A549 (cell line): ENCODE data around the gene POLD2. TPM values are rescaled to one million over a fixed set of nuclear protein-coding genes. Genes with fewer than 3 reads are reported as not detected.

ENCODE experiments used
- ATAC-seq, 2 experiments: fragments of 200-7000 bp in 1 of 2; fragments of >200 bp in 1 of 2; cut with Nextera tagmentation in 1 of 2; cut with Tn5 transposase in 1 of 2; 3 replicates each; pipeline versions ENCODE4 v1.8.0 to v1.9.1; 2018 to 2020; ENCODE audit warnings: mild to moderate bottlenecking in 1 of 2, moderate library complexity in 1 of 2
- CTCF ChIA-PET: fragments of 300-600 bp; sonication (Branson Sonifier 250); formaldehyde crosslinking; extraction: SDS; loops from one replicate; lab custom pipeline; 2021; ENCODE audit warnings: antibody characterized with exemption, inconsistent platforms; lab: Yijun Ruan, JAX
- POLR2A ChIA-PET: fragments of 350-600 bp; formaldehyde crosslinking; extraction: SDS; loops from one replicate; lab custom pipeline; 2021; ENCODE audit warnings: antibody characterized with exemption, inconsistent platforms; lab: Yijun Ruan, JAX
- DNase-seq, 2 experiments: peaks; one replicate each; pipeline versions ENCODE4 v3.0.0 to v3.0.0-alpha.2; 2011 to 2016; ENCODE audit warnings: low read depth in 1 of 2, low spot score in 1 of 2
- FAIRE-seq: peaks from 2 replicates; lab custom pipeline; 2011; peaks lifted over from hg19 to GRCh38; lab: Jason Lieb, UNC
- H3K27ac ChIP-seq, 2 experiments: fragments of >200 bp; sonication (Bioruptor Twin); formaldehyde crosslinking; 3 replicates each; pipeline ENCODE4 v1.5.1; 2016 to 2017
- H3K4me1 ChIP-seq: fragments of >200 bp; sonication (Bioruptor Twin); formaldehyde crosslinking; 3 replicates; pipeline ENCODE4 v1.6.1; 2016
- H3K4me2 ChIP-seq: fragments of >200 bp; sonication (Bioruptor Twin); formaldehyde crosslinking; 3 replicates; pipeline ENCODE4 v1.6.1; 2016
- H3K4me3 ChIP-seq: fragments of >200 bp; sonication (Bioruptor Twin); formaldehyde crosslinking; 3 replicates; pipeline ENCODE4 v1.5.1; 2016
- H3K9me3 ChIP-seq: fragments of >200 bp; sonication (Bioruptor Twin); formaldehyde crosslinking; 3 replicates; pipeline ENCODE4 v1.6.1; 2016
- BHLHE40 ChIP-seq: IDR thresholded peaks from 2 replicates; pipeline ENCODE4 v1.6.1; 2012; ENCODE audit warnings: low read depth, low read length, inconsistent platforms
- CBX2 ChIP-seq: fragments of 200-600 bp; sonication (generic); IDR thresholded peaks from 2 replicates; pipeline ENCODE4 v1.6.1; 2016; ENCODE audit warnings: low read depth, mild to moderate bottlenecking, borderline replicate concordance
- CBX8 ChIP-seq: fragments of 200-600 bp; sonication (generic); IDR thresholded peaks from 2 replicates; pipeline ENCODE4 v1.6.1; 2016
- EHMT2 ChIP-seq: fragments of 200-600 bp; sonication (generic); IDR thresholded peaks from 2 replicates; pipeline ENCODE4 v1.6.1; 2016; ENCODE audit warnings: antibody characterized with exemption, low read depth, mild to moderate bottlenecking, moderate library complexity
- EP300 ChIP-seq, 2 experiments: fragments of >200 bp; sonication (Bioruptor Twin); formaldehyde crosslinking; IDR thresholded peaks; 2 replicates in 1 of 2; 3 replicates in 1 of 2; pipeline ENCODE4 v1.6.1; 2016 to 2017
- FOSL2 ChIP-seq, 2 experiments: fragments of 450-650 bp in 1 of 2; fragments of >200 bp in 1 of 2; sonication (Bioruptor Twin) in 1 of 2; formaldehyde crosslinking; IDR thresholded peaks; 2 replicates each; pipeline versions ENCODE4 v1.5.0 to v1.6.1; 2016 to 2020; ENCODE audit warnings: mild to moderate bottlenecking in 1 of 2, moderate library complexity in 1 of 2
- HDAC2 ChIP-seq: fragments of 200-600 bp; sonication (generic); IDR thresholded peaks from 2 replicates; pipeline ENCODE4 v1.6.1; 2016
- HEYL ChIP-seq: fragments of 250-450 bp; sonication (Bioruptor Pico); IDR thresholded peaks from 2 replicates; pipeline ENCODE4 v1.8.0; 2021; ENCODE audit warnings: mild to moderate bottlenecking, moderate library complexity
- HOXA7 ChIP-seq: fragments of 250-450 bp; sonication (Bioruptor Pico); IDR thresholded peaks from 2 replicates; pipeline ENCODE4 v1.5.0; 2020; ENCODE audit warnings: mild to moderate bottlenecking, moderate library complexity
- HOXB13 ChIP-seq: fragments of 250-450 bp; sonication (Bioruptor Pico); IDR thresholded peaks from 2 replicates; pipeline ENCODE4 v1.5.0; 2020; ENCODE audit warnings: low read depth, mild to moderate bottlenecking, moderate library complexity
- JUNB ChIP-seq: fragments of >200 bp; sonication (Bioruptor Twin); formaldehyde crosslinking; IDR thresholded peaks from 2 replicates; pipeline ENCODE4 v1.6.1; 2016
- KDM1A ChIP-seq: fragments of 200-600 bp; sonication (generic); IDR thresholded peaks from 2 replicates; pipeline ENCODE4 v1.6.1; 2016; ENCODE audit warnings: low read depth, mild to moderate bottlenecking
- MAZ ChIP-seq: fragments of 150-350 bp; IDR thresholded peaks from 2 replicates; pipeline ENCODE4 v1.6.1; 2014; ENCODE audit warnings: antibody characterized with exemption, low read depth, low read length, borderline replicate concordance
- MYC ChIP-seq: IDR thresholded peaks from 2 replicates; pipeline ENCODE4 v1.6.1; 2012; ENCODE audit warnings: mild to moderate bottlenecking, inconsistent platforms, low read length, improper control_type of control experiment, borderline replicate concordance
- NR3C1 ChIP-seq: fragments of >200 bp; sonication (Bioruptor Twin); formaldehyde crosslinking; IDR thresholded peaks from 3 replicates; pipeline ENCODE4 v1.6.1; 2017
- PHF8 ChIP-seq: fragments of 200-600 bp; sonication (generic); IDR thresholded peaks from 2 replicates; pipeline ENCODE4 v1.6.1; 2016; ENCODE audit warnings: low read depth, mild to moderate bottlenecking, antibody characterized with exemption, moderate library complexity, borderline replicate concordance
- POLR2A ChIP-seq: IDR thresholded peaks from 2 replicates; pipeline ENCODE4 v1.6.1; 2012; ENCODE audit warnings: mild to moderate bottlenecking, low read length
- RAD21 ChIP-seq, 2 experiments: fragments of >200 bp in 1 of 2; sonication (Bioruptor Twin) in 1 of 2; formaldehyde crosslinking in 1 of 2; IDR thresholded peaks in 1 of 2; conservative IDR thresholded peaks in 1 of 2; 2 replicates in 1 of 2; 3 replicates in 1 of 2; pipeline ENCODE4 v1.6.1; 2012 to 2018; ENCODE audit warnings: inconsistent platforms in 1 of 2
- RFX5 ChIP-seq: fragments of 450-650 bp; IDR thresholded peaks from 2 replicates; pipeline ENCODE4 v1.7.1; 2014; ENCODE audit warnings: antibody characterized with exemption, mild to moderate bottlenecking, moderate library complexity
- RNF2 ChIP-seq: fragments of 200-600 bp; sonication (generic); IDR thresholded peaks from 2 replicates; pipeline ENCODE4 v1.6.1; 2016; ENCODE audit warnings: low read depth, mild to moderate bottlenecking, antibody characterized with exemption, moderate library complexity, borderline replicate concordance
- SMC3 ChIP-seq: fragments of >200 bp; sonication (Bioruptor Twin); formaldehyde crosslinking; IDR thresholded peaks from 3 replicates; pipeline ENCODE4 v1.6.1; 2018; ENCODE audit warnings: inconsistent platforms
- TFCP2L1 ChIP-seq: fragments of 250-450 bp; sonication (Bioruptor Pico); IDR thresholded peaks from 2 replicates; pipeline ENCODE4 v1.5.0; 2021; ENCODE audit warnings: mild to moderate bottlenecking
- ZC3H11A ChIP-seq: fragments of 450-650 bp; IDR thresholded peaks from 2 replicates; pipeline ENCODE4 v1.6.1; 2014; ENCODE audit warnings: antibody characterized with exemption, mild to moderate bottlenecking
- ZFP36 ChIP-seq: fragments of 450-650 bp; IDR thresholded peaks from 2 replicates; pipeline ENCODE4 v1.6.1; 2014; ENCODE audit warnings: borderline replicate concordance; ENCODE audit not compliant: partially characterized antibody
- ZNF302 ChIP-seq: fragments of 250-450 bp; sonication (Bioruptor Pico); IDR thresholded peaks from 2 replicates; pipeline ENCODE4 v1.9.0; 2021; ENCODE audit warnings: inconsistent platforms, mild to moderate bottlenecking, moderate library complexity
- WGBS: methylation state at CpG from one replicate; pipeline ENCODE4 v1.1.6; 2017; ENCODE audit errors: missing lambda C conversion rate; 5-methylcytosine and 5-hydroxymethylcytosine counted together
- polyA plus RNA-seq, 4 experiments: library from polyadenylated mRNA; depleted of rRNA in 3 of 4; stranded (reverse); fragments of >200 nt; fragmentation: RNase III in 1 of 4; extraction: RNeasy Plus Mini Kit Qiagen cat#74134 plus additional on column Dnase treatment in 1 of 4; gene quantifications; 2 replicates in 3 of 4; 3 replicates in 1 of 4; pipeline ENCODE4 v1.2.3, GENCODE V29; 2011 to 2017
- TF ChIP-seq, protein P1 (sequence below): fragments of 450-650 bp; IDR thresholded peaks from 2 replicates; pipeline ENCODE4 v1.6.1; 2014; ENCODE audit warnings: antibody characterized with exemption
- TF ChIP-seq, protein P2 (sequence below): fragments of >200 bp; sonication (Bioruptor Twin); formaldehyde crosslinking; IDR thresholded peaks from 2 replicates; pipeline ENCODE4 v1.6.1; 2016
- TF ChIP-seq, protein P3 (sequence below): IDR thresholded peaks from 2 replicates; pipeline ENCODE4 v1.6.1; 2012

POLD2 gene
- polyA plus RNA-seq, 2 of the 4 experiments (the other 2 are of a cell fraction), result 126 to 138 TPM

DNA sequence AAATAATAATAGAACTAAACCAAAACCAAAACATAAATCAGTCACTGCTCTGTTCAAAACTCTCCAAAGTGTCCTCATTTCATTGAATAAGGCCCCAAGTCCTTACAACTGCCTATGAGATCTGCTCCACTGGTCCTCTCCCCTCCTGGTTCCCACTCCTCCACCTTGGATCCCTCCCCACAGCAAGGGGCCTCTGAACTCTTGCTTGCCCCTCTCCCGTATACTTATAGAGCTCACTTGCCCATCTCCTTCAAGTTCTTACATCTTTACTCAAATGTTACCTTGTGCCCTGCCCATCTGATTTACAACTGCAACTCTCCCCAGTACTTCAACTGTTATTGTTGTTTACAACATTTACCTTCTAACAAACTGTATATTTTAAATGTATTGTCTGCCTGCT lies 819 bp downstream of the POLD2 start:
- POLR2A ChIA-PET, result interaction anchor here (0.9 to 1.7 kb wide), 4 partner anchors 24 to 79 kb away, joined by 3 to 5 read pairs (median 3); partner anchors contain the start of genes DBNL and YKT6
- WGBS, result 38% methylated on average over 1 of the region's 1 CpG
- no peak for FAIRE-seq
- no peak for TF ChIP-seq MYC
- TF ChIP-seq, protein P1, sequence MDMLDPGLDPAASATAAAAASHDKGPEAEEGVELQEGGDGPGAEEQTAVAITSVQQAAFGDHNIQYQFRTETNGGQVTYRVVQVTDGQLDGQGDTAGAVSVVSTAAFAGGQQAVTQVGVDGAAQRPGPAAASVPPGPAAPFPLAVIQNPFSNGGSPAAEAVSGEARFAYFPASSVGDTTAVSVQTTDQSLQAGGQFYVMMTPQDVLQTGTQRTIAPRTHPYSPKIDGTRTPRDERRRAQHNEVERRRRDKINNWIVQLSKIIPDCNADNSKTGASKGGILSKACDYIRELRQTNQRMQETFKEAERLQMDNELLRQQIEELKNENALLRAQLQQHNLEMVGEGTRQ, result no peak
- TF ChIP-seq ZC3H11A, result no peak
- no peak for TF ChIP-seq HOXB13 (CRISPR knock-in tag)
- TF ChIP-seq MAZ, result no peak
- TF ChIP-seq ZFP36, result no peak
- no peak for TF ChIP-seq NR3C1
- TF ChIP-seq PHF8, result no peak
- TF ChIP-seq BHLHE40, result no peak
- no peak for TF ChIP-seq RAD21 (conservative IDR thresholded peaks at IDR 0.05 in 1 of 2, IDR thresholded peaks at IDR 0.05 in 1 of 2)
- no peak for TF ChIP-seq CBX8
- TF ChIP-seq TFCP2L1, result no peak
- no peak for TF ChIP-seq RNF2
- no peak for TF ChIP-seq EP300 (IDR thresholded peaks at IDR 0.05)
- TF ChIP-seq FOSL2 (IDR thresholded peaks at IDR 0.05), result no peak
- no peak for TF ChIP-seq FOSL2 (CRISPR knock-in tag; IDR thresholded peaks at IDR 0.05)
- no peak for TF ChIP-seq SMC3
- TF ChIP-seq, protein P2, sequence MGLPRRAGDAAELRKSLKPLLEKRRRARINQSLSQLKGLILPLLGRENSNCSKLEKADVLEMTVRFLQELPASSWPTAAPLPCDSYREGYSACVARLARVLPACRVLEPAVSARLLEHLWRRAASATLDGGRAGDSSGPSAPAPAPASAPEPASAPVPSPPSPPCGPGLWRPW, result no peak
- TF ChIP-seq POLR2A, result no peak
- TF ChIP-seq RFX5, result no peak
- TF ChIP-seq HDAC2, result no peak
- no peak for ATAC-seq
- Histone ChIP-seq H3K4me1 (peaks cover 16% of the 10 kb centered on the region), H3K4me3 (peak overlapping the region; percentile 82), H3K4me2 (peak overlapping the region; percentile 80), H3K9me3 (no peaks in the 10 kb centered on the region), H3K27ac (peak overlapping the region; percentile 80 to 94)
- CTCF ChIA-PET, result interaction anchor here (1.2 to 2.2 kb wide), 3 partner anchors 50 to 103 kb away, joined by 4 to 9 read pairs (median 7); no protein-coding TSS in a partner anchor
- no peak for DNase-seq

DNA sequence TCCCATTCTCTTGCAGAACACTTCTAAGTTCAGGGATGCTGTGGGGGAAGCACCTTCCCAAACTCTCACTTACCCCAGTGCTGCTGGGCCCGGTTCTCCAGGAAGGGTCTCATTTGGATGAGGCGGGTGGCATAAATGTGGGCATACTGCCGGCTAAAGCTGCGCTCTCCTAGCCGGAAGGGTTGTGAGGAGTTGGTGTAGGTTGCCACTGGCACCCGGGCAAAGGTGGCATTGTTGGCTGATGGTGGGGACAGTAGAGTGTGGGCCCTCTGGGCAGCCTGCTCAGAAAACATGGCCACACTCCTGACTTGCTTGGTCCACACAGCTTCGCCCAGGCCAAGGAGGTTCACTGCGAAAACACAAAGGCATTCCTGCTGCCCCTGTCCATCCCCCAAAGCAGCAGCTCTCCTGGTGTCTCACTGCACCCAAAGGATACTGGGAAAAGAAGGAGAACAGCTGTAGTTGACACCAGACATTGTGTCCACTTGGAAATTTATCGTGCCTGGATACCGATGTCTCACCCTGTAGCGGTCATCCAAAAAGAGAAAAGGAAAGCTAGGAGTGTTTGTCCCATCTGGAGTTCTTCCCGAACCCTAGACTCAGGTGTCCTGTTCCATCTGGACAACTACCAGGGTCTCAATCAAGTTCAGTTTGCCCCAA lies 1.5 kb downstream of the POLD2 start:
- TF ChIP-seq HOXA7 (CRISPR knock-in tag) (no peak), HOXB13 (CRISPR knock-in tag) (no peak), TFCP2L1 (no peak), KDM1A (no peak), ZNF302 (CRISPR knock-in tag) (no peak), HDAC2 (no peak), NR3C1 (no peak), EHMT2 (no peak), CBX2 (no peak), JUNB (no peak), MAZ (no peak), EP300 (IDR thresholded peaks at IDR 0.05) (no peak), HEYL (CRISPR knock-in tag) (no peak)
- TF ChIP-seq, protein P3, sequence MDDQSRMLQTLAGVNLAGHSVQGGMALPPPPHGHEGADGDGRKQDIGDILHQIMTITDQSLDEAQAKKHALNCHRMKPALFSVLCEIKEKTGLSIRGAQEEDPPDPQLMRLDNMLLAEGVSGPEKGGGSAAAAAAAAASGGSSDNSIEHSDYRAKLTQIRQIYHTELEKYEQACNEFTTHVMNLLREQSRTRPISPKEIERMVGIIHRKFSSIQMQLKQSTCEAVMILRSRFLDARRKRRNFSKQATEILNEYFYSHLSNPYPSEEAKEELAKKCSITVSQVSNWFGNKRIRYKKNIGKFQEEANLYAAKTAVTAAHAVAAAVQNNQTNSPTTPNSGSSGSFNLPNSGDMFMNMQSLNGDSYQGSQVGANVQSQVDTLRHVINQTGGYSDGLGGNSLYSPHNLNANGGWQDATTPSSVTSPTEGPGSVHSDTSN, result no peak
- TF ChIP-seq, protein P1, result no peak
- H3K4me3 ChIP-seq, result 0 out of 3 replicates have a peak overlapping the region, but pooled peaks have one; percentile 82
- H3K27ac ChIP-seq, result peak overlapping the region in 1 of 2 experiments; percentile 94; a peak in 1 of 6 replicates
- POLR2A ChIA-PET, result interaction anchor here (1.7 kb wide), 1 partner anchor 79 kb away, joined by 5 read pairs; the partner anchor contains the start of gene YKT6
- FAIRE-seq (no peak), DNase-seq (no peak), ATAC-seq (no peak)
- H3K4me2 ChIP-seq, result peak overlapping the region; percentile 80
- CTCF ChIA-PET, result interaction anchor here (1.7 kb wide), 1 partner anchor 74 kb away, joined by 7 read pairs; no protein-coding TSS in a partner anchor
- no peaks in the 10 kb centered on the region for H3K9me3 ChIP-seq
- WGBS, result 95% methylated on average over 12 of the region's 12 CpGs
- peaks cover 16% of the 10 kb centered on the region for H3K4me1 ChIP-seq
